Measurements from ENCODE around the gene RBBP9. TPM values are rescaled to one million over a fixed set of nuclear protein-coding genes. Genes with fewer than 3 reads are reported as not detected.
A peak's percentile ranks its signal among the peaks of the same experiment; 100 is the strongest.
"Not testable (repeated sequence)": the region's sequence is repeated elsewhere in the genome, so short reads cannot be mapped to it uniquely, and the experiment has no call there.

RBBP9 gene
- total RNA-seq, result 1 to 10 TPM; 5.1 to 8.9 TPM
- long read RNA-seq, partial matches to known transcripts, result 0 of 4 reads
- long read RNA-seq, other reads (novel, unspliced or antisense), result 1 of 4 reads

- intact Hi-C loops (cut with DNase I), result no loop called here
- peak; percentile 100 for ATAC-seq
- peak; percentile 91 for DNase-seq
Observed at GRCh38 chr20:18496740-18497592, at the start of gene RBBP9. TSS of gene RBBP9 (minus strand) at chr20:18497225. CDS start at chr20:18497167, 58 bp downstream.

GRCh38 chr20:18545566-18545965, 48.5 kb upstream of the RBBP9 start:
- ATAC-seq (no peak), DNase-seq (no peak)
- intact Hi-C loops (cut with DNase I), result no loop called here

GRCh38 chr20:18543932-18544331, 46.9 kb upstream of the RBBP9 start:
- peak; percentile 15 to 71 for ATAC-seq
- intact Hi-C loops (cut with DNase I), result no loop called here

GRCh38 chr20:18543216-18543615, 46.2 kb upstream of the RBBP9 start:
- intact Hi-C loops (cut with DNase I), result no loop called here
- DNase-seq (no peak), ATAC-seq (no peak)

More at GRCh38 chr20:18543932-18544331, 46.9 kb upstream of the RBBP9 start:
- DNase-seq, result peak; percentile 51

- DNase-seq, result no peak
- intact Hi-C loops (cut with DNase I), result no loop called here
- no peak for ATAC-seq
Observed at GRCh38 chr20:18541741-18542140, 44.7 kb upstream of the RBBP9 start.

- DNase-seq (no peak), ATAC-seq (no peak)
- intact Hi-C loops (cut with DNase I), result no loop called here
Observed at GRCh38 chr20:18537651-18538050, 40.6 kb upstream of the RBBP9 start.

GRCh38 chr20:18533978-18534644, 37.1 kb upstream of the RBBP9 start:
- DNase-seq (no peak), ATAC-seq (no peak)
- intact Hi-C loops (cut with DNase I), result no loop called here

GRCh38 chr20:18533491-18533890, 36.5 kb upstream of the RBBP9 start:
- ATAC-seq, result no peak
- intact Hi-C loops (cut with DNase I), result no loop called here
- DNase-seq, result no peak

GRCh38 chr20:18532626-18533025, 35.6 kb upstream of the RBBP9 start:
- no peak for DNase-seq
- intact Hi-C loops (cut with DNase I), result no loop called here
- no peak for ATAC-seq

GRCh38 chr20:18529041-18529440, 32.0 kb upstream of the RBBP9 start:
- intact Hi-C loops (cut with DNase I), result no loop called here
- ATAC-seq (no peak), DNase-seq (no peak)

GRCh38 chr20:18527836-18528235, 30.8 kb upstream of the RBBP9 start:
- intact Hi-C loops (cut with DNase I), result no loop called here
- DNase-seq, result no peak
- no peak for ATAC-seq

GRCh38 chr20:18527339-18527738, 30.3 kb upstream of the RBBP9 start:
- ATAC-seq (no peak), DNase-seq (no peak)
- intact Hi-C loops (cut with DNase I), result no loop called here

- ATAC-seq; intact Hi-C loops (cut with DNase I); DNase-seq: not testable (repeated sequence)
Observed at GRCh38 chr20:18526761-18527160, 29.7 kb upstream of the RBBP9 start.

- no peak for ATAC-seq
- DNase-seq, result no peak
- intact Hi-C loops (cut with DNase I), result no loop called here
Observed at GRCh38 chr20:18524646-18525045, 27.6 kb upstream of the RBBP9 start.

- DNase-seq (no peak), ATAC-seq (no peak)
- intact Hi-C loops (cut with DNase I), result no loop called here
Observed at GRCh38 chr20:18523066-18523465, 26.0 kb upstream of the RBBP9 start.

- DNase-seq; ATAC-seq; intact Hi-C loops (cut with DNase I): not testable (repeated sequence)
Observed at GRCh38 chr20:18522066-18522465, 25.0 kb upstream of the RBBP9 start.

- ATAC-seq (no peak), DNase-seq (no peak)
- intact Hi-C loops (cut with DNase I), result no loop called here
Observed at GRCh38 chr20:18515973-18516372, 18.9 kb upstream of the RBBP9 start.

GRCh38 chr20:18514127-18514526, 17.1 kb upstream of the RBBP9 start:
- DNase-seq (no peak), ATAC-seq (no peak)
- intact Hi-C loops (cut with DNase I), result no loop called here

- DNase-seq, result no peak
- no peak for ATAC-seq
- intact Hi-C loops (cut with DNase I), result no loop called here
Observed at GRCh38 chr20:18513208-18513607, 16.2 kb upstream of the RBBP9 start.

GRCh38 chr20:18511571-18511970, 14.5 kb upstream of the RBBP9 start:
- no peak for ATAC-seq
- intact Hi-C loops (cut with DNase I), result no loop called here
- DNase-seq, result no peak

Data from left cardiac atrium (tissue), 4 donors.